Prostate gland (tissue), 2 donors: Measurements from ENCODE around the gene TAGAP. TPM values are rescaled to one million over a fixed set of nuclear protein-coding genes. Genes with fewer than 3 reads are reported as not detected.

ENCODE experiments used
- DNase-seq: peaks from one replicate; pipeline ENCODE4 v3.0.0-alpha.2; 2019; ENCODE audit warnings: low spot score
- H3K27ac ChIP-seq, 2 donors: fragments of 200-600 bp; sonication (generic); 2 replicates each; pipeline ENCODE4 v1.5.1; 2017 to 2019
- H3K27me3 ChIP-seq: fragments of 200-600 bp; sonication (generic); replicated peaks from 2 replicates; pipeline ENCODE4 v1.5.1; 2019; ENCODE audit not compliant: insufficient read depth
- H3K36me3 ChIP-seq, 2 donors: fragments of 200-600 bp; sonication (generic); 1 replicate in 1 of 2; 2 replicates in 1 of 2; pipeline versions ENCODE4 v1.5.1 to v1.8.1; 2017 to 2019
- H3K4me1 ChIP-seq: fragments of 200-600 bp; sonication (generic); replicated peaks from 2 replicates; pipeline ENCODE4 v1.5.1; 2019
- H3K4me3 ChIP-seq, 2 donors: fragments of 200-600 bp; sonication (generic); 2 replicates each; pipeline ENCODE4 v1.5.1; 2017 to 2019
- H3K9me3 ChIP-seq: fragments of 200-600 bp; sonication (generic); 2 replicates; pipeline ENCODE4 v1.5.1; 2017
- CTCF ChIP-seq, 4 experiments: fragments of 200-600 bp in 2 of 4; fragments of 450-650 bp in 2 of 4; sonication (generic) in 2 of 4; IDR thresholded peaks; 1 replicate in 3 of 4; 2 replicates in 1 of 4; pipeline ENCODE4 v1.5.1; 2016 to 2019; ENCODE audit warnings: antibody characterized with exemption in 4 of 4, mild to moderate bottlenecking in 2 of 4, moderate library complexity in 2 of 4
- POLR2A ChIP-seq: fragments of 450-650 bp; IDR thresholded peaks from one replicate; pipeline ENCODE4 v1.6.1; 2016; ENCODE audit warnings: antibody characterized with exemption, mild to moderate bottlenecking
- POLR2AphosphoS5 ChIP-seq: sonication (generic); formaldehyde crosslinking; IDR thresholded peaks from one replicate; pipeline ENCODE4 v1.6.1; 2017; ENCODE audit warnings: antibody characterized with exemption
- WGBS: methylation state at CpG from one replicate; pipeline ENCODE4 v1.1.5; 2018; 5-methylcytosine and 5-hydroxymethylcytosine counted together
- intact Hi-C: fragments of 100-400 bp; cut with DNase I; formaldehyde crosslinking; loops from one replicate; pipeline ENCODE4 v1.14.2; 2022
- total RNA-seq, 2 donors: library from RNA; depleted of rRNA; stranded (reverse); fragments of >200 nt; gene quantifications; one replicate each; pipeline ENCODE4 v1.1.0, GENCODE V29; 2016

The TAGAP gene
- total RNA-seq, 2 donors from 2014 or later: 2.6 to 4.8 TPM

- WGBS: 100% methylated on average over 1 of the region's 1 CpG
- no peak overlapping the region for H3K27ac ChIP-seq
- no peaks in the 10 kb centered on the region for H3K27me3 ChIP-seq
- no peaks in the 10 kb centered on the region for H3K36me3 ChIP-seq
- H3K4me3 ChIP-seq: no peak overlapping the region
- intact Hi-C loops: no loop called here
- no peaks in the 10 kb centered on the region for H3K4me1 ChIP-seq
- no peak for DNase-seq
- H3K9me3 ChIP-seq: no peaks in the 10 kb centered on the region
- no peak for TF ChIP-seq POLR2AphosphoS5
- TF ChIP-seq POLR2A: no peak
- no peak for TF ChIP-seq CTCF (IDR thresholded peaks at IDR 0.05)
These were observed 57.1 kb downstream of the TAGAP start for GRCh38 chr6:158987657-158988056.

Other genes starting within 250 kb of the TAGAP start
- gene EZR, start 225.6 kb downstream of the TAGAP start, total RNA-seq: 100 to 1,000 TPM; 118 to 222 TPM
- gene RSPH3, start 44.8 kb downstream of the TAGAP start, total RNA-seq: 10 to 100 TPM; 18.7 to 19.4 TPM
- gene FNDC1, start 124.4 kb upstream of the TAGAP start, total RNA-seq: under 1 TPM; 0.09 to 0.51 TPM